GM19043 (cell line): Measurements from ENCODE around the gene FBXO31.

Experiments used
- ATAC-seq: cut with Tn5 transposase; IDR thresholded peaks from one replicate; pipeline ENCODE4 v1.9.1; 2021; ENCODE audit warnings: low read depth; ENCODE audit not compliant: unreplicated experiment

Gene FBXO31

DNA sequence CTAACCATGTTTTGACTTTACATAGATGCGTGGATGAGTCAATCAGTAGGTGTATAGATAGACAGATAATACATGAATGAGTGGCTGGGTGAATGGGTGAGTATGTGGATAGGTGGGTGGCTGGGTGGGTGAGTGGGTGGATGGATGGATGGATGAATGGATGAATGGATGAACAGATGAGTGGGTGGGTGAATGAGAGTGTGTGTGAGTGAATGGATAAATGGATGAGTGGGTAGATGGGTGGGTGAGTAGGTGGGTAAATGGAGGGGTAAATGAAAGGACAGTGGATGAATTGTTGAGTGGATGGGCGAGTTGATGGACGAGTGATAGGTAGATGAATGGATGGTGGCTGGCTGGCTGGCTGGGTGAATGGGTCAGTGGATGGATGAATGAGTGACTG is 89.6 kb downstream of the FBXO31 start:
- no peak for ATAC-seq

DNA sequence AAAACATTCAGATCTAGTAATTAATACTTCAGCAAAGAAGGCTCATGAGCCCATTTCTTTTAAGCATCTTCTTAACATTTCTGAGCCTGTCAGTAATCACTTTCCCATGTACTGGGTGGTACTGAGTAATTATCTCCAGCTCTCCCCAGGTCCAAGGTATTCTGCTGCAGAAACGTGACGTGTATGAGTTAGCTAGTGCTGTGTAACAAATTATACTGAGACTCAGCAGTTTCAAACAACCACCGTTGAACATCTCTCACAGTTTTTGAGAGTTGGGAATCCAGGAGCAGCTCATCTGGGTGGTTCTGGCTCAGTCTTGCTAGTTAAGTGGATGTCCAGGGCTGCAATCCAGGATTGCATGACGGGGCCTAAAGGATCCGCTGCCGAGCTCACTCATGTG is 91.6 kb downstream of the FBXO31 start:
- ATAC-seq: no peak

DNA sequence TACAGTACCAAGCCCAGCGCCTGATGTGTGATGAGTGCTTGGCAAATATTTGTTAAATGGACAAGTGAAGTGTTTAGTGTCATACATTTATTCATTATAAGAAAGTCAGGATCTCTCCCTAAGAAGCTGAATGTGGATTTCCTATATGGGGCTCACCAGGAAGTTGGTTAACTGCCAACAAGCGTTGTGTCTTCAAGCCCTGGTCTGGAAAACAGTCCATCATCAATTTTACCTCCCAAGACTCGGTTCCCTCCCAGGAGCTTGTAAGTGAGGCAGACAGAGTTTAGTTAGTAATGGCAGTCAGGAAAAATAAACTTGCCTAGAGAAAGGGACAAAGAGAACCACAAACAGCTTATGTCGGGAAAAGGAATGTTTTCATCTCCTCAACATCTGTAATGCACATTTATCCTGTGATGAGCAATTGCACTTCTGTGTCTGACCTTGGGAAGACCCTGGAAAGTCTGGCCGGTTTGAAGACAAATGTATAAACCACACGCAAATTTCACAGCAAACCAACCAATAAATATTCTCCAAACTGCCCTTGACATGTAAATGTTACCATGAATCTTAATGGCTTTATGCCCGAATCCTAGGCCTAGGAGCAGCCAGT is 94.7 kb downstream of the FBXO31 start:
- ATAC-seq: no peak

DNA sequence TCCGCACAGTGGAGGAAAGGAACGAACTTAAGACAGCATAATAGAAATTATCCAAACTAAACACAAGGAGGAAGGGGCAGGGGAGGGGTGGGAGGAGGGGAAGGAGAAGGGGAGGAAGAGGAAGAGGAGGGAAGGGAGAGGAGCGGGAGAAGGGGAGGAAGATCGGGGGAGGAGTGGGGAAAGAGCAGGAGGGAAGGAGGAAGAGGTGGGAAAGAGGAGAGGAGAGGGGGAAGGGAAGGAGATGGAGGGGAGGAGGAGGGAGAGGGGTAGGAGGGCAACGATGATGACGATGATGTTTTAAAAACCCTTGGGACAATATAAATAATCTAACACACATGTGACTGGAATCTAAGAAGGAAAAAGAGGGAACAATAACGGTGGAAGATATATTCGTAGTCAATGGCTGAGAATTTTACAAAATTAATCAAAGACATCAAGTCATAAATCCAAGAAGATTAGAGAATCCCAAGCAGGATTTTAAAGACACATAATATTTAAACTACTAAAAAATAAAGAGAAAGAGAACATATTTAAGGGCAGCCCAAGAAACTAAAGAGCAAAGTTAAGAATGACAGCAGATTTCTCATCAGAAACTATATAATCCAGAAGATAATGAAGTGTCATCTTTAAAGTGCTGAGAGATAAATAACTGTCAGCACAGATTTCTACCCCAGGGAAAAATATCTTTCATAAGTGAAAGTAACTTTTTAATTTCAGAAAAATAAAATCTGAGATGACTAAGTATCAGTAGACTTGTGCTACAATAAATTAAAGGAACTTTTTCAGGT is 96.5 kb downstream of the FBXO31 start:
- no peak for ATAC-seq

DNA sequence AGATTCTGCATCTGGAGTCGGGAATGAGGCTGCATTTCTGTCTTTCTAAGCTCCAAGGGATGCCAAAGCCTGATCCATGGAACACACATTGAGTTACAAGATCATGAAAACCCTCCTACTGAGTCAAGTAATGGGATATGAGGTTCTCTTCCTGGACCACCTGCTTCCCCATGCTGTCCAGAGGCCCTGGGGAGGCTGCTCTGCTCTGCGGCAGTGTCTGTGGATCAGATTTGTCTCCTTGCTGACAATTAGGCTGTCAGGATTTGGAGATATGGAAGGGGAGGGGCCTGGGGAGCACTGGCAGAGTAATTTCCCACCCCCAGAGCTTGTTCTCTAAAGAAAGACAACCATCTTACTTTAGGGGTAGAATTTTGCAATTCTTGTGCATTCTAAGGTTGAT is 99.4 kb downstream of the FBXO31 start:
- no peak for ATAC-seq

- ATAC-seq: no peak
These were observed 104.4 kb downstream of the FBXO31 start for GRCh38 chr16:87279094-87279658.

GRCh38 chr16:87278191-87279093 is 105.1 kb downstream of the FBXO31 start:
- ATAC-seq: no peak
